GM10266 (cell line): Measurements from ENCODE around the gene HDLBP.
"Not testable (repeated sequence)": the region's sequence is repeated elsewhere in the genome, so short reads cannot be mapped to it uniquely, and the experiment has no call there.

Source experiments
- DNase-seq: peaks from one replicate; pipeline ENCODE4 v3.0.0; 2012; ENCODE audit errors: extremely low spot score
- TF ChIP-seq, protein P1 (sequence below): IDR thresholded peaks from 2 replicates; pipeline ENCODE4 v1.5.1; 2012; ENCODE audit warnings: mild to moderate bottlenecking, low read depth; ENCODE audit not compliant: control insufficient read depth, insufficient read depth; ENCODE audit errors: missing control alignments

Gene HDLBP

DNA sequence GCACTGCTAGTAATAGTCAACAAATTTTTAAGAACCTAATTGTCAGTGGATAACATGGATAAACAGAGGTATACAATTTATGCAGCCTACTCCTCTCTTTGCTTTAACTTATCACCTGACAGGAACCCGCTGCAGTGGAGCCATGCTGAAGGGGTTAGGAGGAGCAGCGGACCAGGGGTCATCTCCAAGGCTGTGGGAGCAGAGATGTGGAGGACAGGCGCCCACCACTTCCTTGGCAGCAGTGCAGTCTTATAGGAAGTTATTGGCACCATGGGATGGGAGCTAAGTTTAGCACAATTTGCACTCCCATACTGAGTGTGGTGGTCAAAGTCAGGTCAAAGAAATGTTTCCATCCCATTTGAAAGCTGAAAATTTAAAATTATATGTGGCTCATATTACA is 35.6 kb downstream of the HDLBP start:
- TF ChIP-seq, protein P1, sequence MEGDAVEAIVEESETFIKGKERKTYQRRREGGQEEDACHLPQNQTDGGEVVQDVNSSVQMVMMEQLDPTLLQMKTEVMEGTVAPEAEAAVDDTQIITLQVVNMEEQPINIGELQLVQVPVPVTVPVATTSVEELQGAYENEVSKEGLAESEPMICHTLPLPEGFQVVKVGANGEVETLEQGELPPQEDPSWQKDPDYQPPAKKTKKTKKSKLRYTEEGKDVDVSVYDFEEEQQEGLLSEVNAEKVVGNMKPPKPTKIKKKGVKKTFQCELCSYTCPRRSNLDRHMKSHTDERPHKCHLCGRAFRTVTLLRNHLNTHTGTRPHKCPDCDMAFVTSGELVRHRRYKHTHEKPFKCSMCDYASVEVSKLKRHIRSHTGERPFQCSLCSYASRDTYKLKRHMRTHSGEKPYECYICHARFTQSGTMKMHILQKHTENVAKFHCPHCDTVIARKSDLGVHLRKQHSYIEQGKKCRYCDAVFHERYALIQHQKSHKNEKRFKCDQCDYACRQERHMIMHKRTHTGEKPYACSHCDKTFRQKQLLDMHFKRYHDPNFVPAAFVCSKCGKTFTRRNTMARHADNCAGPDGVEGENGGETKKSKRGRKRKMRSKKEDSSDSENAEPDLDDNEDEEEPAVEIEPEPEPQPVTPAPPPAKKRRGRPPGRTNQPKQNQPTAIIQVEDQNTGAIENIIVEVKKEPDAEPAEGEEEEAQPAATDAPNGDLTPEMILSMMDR = no peak
- DNase-seq = no peak

DNA sequence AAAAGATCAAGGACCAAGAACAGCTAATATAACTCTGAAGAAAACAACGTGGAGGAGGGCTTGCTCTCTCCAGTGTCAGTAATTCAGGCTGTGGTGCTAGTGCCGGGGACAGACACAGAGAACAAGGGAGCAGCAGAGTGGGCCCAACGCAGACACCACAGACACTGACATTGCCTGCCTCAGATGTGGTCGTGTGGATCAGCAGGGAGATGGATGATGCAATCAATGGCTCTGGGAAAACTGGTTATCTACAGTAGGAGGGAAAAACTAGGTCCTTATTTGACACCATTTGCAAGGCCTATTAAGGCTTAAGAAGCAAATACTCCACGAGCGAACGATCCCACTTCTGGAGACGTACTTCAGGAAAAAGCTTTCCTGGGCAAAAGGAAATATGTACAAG is 36.1 kb downstream of the HDLBP start:
- DNase-seq = no peak
- TF ChIP-seq, protein P1 = no peak

- DNase-seq = not testable (repeated sequence)
Measured at GRCh38 chr2:241278306-241278705, 37.2 kb downstream of the HDLBP start.

DNA sequence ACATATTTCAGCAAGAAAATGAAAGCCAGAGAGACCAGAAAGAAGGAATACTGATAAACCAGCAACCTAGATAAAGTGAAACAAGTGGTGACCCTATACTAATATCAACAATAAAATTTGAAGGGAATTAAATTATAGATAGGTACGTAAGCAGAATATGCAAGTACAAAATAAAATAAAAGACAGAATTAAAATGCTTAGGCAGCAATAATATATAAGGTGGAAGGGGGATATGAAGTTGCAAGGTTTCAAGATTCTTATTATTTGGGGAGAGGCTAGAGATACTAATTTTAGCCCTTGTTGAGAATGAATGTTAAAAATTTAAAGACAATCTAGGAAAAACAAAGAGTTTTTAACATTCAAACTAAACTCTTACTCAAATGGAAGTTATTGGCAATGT is 39.6 kb downstream of the HDLBP start:
- DNase-seq = no peak
- TF ChIP-seq, protein P1 = no peak

- TF ChIP-seq, protein P1 = no peak
- no peak for DNase-seq
Measured at GRCh38 chr2:241275504-241275903, 40.0 kb downstream of the HDLBP start.

DNA sequence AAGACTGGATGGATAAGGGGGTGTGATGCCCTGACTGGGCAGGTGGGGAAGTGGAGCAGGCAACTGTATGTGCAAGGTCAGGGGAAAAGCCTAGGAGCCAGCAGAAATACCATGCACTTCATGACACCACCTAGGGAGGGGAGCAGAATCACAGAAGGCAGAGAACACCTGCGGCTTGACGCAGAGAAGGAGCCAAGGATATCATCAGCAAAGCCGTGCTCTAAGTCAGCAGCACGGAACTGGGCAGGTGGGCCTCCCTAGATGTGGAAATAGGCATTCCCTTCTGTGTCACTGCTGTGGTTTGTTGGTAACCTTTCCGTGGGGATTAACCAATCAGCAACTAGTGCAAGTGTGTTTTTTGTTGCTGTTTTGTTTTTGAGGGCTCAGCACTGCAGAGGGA is 41.3 kb downstream of the HDLBP start:
- TF ChIP-seq, protein P1 = no peak
- no peak for DNase-seq

- no peak for DNase-seq
- TF ChIP-seq, protein P1 = no peak
Measured at GRCh38 chr2:241273210-241274020, 42.1 kb downstream of the HDLBP start.
